Measurements from ENCODE around the gene SLC25A19.

DNA sequence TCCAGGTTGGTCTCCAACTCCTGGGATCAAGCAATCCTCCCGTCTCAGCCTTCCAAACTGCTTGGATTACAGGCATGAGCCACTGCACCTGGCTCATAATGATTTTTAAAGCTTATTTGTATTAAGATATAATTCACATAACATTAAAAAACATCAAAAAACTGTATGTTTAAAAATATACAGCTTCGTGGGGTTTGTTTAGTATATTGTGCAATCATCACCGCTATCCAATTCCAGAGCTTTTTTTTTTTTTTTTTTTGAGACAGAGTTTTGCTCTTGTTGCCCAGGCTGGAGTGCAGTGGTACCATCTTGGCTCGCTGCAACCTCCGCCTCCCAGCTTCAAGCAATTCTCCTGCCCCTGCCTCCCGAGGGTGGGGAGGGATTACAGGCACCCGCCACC is 11.0 kb upstream of the SLC25A19 start:
- TF ChIP-seq, protein P1, sequence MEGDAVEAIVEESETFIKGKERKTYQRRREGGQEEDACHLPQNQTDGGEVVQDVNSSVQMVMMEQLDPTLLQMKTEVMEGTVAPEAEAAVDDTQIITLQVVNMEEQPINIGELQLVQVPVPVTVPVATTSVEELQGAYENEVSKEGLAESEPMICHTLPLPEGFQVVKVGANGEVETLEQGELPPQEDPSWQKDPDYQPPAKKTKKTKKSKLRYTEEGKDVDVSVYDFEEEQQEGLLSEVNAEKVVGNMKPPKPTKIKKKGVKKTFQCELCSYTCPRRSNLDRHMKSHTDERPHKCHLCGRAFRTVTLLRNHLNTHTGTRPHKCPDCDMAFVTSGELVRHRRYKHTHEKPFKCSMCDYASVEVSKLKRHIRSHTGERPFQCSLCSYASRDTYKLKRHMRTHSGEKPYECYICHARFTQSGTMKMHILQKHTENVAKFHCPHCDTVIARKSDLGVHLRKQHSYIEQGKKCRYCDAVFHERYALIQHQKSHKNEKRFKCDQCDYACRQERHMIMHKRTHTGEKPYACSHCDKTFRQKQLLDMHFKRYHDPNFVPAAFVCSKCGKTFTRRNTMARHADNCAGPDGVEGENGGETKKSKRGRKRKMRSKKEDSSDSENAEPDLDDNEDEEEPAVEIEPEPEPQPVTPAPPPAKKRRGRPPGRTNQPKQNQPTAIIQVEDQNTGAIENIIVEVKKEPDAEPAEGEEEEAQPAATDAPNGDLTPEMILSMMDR (conservative IDR thresholded peaks at IDR 0.05; ENCODE audit: low read depth in 2 of 2): no peak
- TF ChIP-seq EZH2 (IDR thresholded peaks at IDR 0.05; ENCODE audit: low read depth, unreplicated experiment): no peak
- TF ChIP-seq EZH2phosphoT487 (IDR thresholded peaks at IDR 0.05; ENCODE audit: unreplicated experiment): no peak
- no peak for TF ChIP-seq POLR2AphosphoS5 (IDR thresholded peaks at IDR 0.05; ENCODE audit: low read depth)
- TF ChIP-seq, protein P2, sequence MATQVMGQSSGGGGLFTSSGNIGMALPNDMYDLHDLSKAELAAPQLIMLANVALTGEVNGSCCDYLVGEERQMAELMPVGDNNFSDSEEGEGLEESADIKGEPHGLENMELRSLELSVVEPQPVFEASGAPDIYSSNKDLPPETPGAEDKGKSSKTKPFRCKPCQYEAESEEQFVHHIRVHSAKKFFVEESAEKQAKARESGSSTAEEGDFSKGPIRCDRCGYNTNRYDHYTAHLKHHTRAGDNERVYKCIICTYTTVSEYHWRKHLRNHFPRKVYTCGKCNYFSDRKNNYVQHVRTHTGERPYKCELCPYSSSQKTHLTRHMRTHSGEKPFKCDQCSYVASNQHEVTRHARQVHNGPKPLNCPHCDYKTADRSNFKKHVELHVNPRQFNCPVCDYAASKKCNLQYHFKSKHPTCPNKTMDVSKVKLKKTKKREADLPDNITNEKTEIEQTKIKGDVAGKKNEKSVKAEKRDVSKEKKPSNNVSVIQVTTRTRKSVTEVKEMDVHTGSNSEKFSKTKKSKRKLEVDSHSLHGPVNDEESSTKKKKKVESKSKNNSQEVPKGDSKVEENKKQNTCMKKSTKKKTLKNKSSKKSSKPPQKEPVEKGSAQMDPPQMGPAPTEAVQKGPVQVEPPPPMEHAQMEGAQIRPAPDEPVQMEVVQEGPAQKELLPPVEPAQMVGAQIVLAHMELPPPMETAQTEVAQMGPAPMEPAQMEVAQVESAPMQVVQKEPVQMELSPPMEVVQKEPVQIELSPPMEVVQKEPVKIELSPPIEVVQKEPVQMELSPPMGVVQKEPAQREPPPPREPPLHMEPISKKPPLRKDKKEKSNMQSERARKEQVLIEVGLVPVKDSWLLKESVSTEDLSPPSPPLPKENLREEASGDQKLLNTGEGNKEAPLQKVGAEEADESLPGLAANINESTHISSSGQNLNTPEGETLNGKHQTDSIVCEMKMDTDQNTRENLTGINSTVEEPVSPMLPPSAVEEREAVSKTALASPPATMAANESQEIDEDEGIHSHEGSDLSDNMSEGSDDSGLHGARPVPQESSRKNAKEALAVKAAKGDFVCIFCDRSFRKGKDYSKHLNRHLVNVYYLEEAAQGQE (IDR thresholded peaks at IDR 0.05; ENCODE audit: unreplicated experiment): no peak
- TF ChIP-seq JUNB (IDR thresholded peaks at IDR 0.05; ENCODE audit: unreplicated experiment): no peak
- TF ChIP-seq, protein P3, sequence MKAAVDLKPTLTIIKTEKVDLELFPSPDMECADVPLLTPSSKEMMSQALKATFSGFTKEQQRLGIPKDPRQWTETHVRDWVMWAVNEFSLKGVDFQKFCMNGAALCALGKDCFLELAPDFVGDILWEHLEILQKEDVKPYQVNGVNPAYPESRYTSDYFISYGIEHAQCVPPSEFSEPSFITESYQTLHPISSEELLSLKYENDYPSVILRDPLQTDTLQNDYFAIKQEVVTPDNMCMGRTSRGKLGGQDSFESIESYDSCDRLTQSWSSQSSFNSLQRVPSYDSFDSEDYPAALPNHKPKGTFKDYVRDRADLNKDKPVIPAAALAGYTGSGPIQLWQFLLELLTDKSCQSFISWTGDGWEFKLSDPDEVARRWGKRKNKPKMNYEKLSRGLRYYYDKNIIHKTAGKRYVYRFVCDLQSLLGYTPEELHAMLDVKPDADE (IDR thresholded peaks at IDR 0.05): no peak
- TF ChIP-seq CREB1 (CRISPR knock-in tag; IDR thresholded peaks at IDR 0.05; ENCODE audit: low read depth): no peak

All from GM23338 (cell line).